ENCODE results near the gene LHFPL6. TPM values are rescaled to one million over a fixed set of nuclear protein-coding genes. Genes with fewer than 3 reads are reported as not detected.

The LHFPL6 gene
- total and polyA plus RNA-seq, 8 donors: 1.8 to 13.4 (median 7.1) TPM

GRCh38 chr13:39483326-39483725 is 119.7 kb downstream of the LHFPL6 start:
- no peak for ATAC-seq
- no peak overlapping the region for H3K4me3 ChIP-seq

DNA sequence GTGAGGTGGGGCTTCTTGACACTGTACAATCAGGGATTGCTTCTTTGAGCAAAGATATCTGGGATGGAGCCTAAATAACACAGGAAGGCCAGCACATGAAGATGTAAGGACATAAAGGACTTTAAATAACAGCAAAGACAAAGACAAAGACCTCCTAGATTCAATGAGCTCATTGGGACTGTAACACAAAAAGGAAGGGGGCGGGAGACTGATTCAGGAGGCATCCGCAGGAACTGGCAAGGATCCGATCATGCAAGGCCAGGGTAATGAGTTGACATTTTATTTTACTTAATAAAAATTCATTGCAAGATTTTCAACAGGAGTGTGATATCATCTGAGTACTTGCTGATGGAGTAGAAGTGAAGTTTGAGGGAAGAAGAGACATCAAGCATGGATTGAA is 121.5 kb downstream of the LHFPL6 start:
- no peak overlapping the region for H3K4me3 ChIP-seq
- intact Hi-C loops (cut with DNase I): no loop called here
- DNase-seq (no peak), ATAC-seq (no peak), FAIRE-seq (no peak)
- no peaks in the 10 kb centered on the region for H3K9me3 ChIP-seq
- H3K36me3 ChIP-seq: no peaks in the 10 kb centered on the region
- H3K27ac ChIP-seq: no peak overlapping the region
- H3K27me3 ChIP-seq: no peaks in the 10 kb centered on the region
- WGBS, 2 donors: 80 to 81% methylated on average over 3 of the region's 3 CpGs
- H3K4me1 ChIP-seq: no peaks in the 10 kb centered on the region
- TF ChIP-seq CTCF (IDR thresholded peaks at IDR 0.05): no peak

More at GRCh38 chr13:39483326-39483725, 119.7 kb downstream of the LHFPL6 start:
- intact Hi-C loops (cut with DNase I): no loop called here
- TF ChIP-seq CTCF (IDR thresholded peaks at IDR 0.05): no peak
- Histone ChIP-seq H3K27ac (no peak overlapping the region), H3K4me1 (no peaks in the 10 kb centered on the region), H3K36me3 (no peaks in the 10 kb centered on the region), H3K9me3 (no peaks in the 10 kb centered on the region), H3K27me3 (no peaks in the 10 kb centered on the region)
- DNase-seq: no peak
- no peak for FAIRE-seq

DNA sequence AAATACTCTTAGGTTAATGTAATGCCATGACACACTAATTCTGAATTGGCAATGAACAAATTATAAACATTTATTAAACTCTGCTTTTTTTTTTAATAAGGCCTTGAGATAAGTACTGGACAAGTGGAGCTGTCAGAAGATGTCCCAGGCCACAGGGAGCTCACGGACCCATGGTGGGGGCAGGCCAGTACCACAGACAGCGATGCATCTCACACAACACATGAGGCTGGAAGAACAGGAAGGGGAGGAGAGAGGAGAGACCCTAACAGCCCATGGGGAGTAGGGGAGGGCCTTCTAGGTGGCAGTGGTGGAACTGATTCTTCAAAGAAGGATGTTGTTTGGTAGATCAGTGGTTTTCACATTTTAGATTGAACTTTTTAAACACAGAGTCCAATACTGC is 128.4 kb downstream of the LHFPL6 start:
- H3K4me3 ChIP-seq: no peak overlapping the region
- no peaks in the 10 kb centered on the region for H3K4me1 ChIP-seq
- 84 to 87% methylated on average over 2 of the region's 2 CpGs for WGBS, 2 donors
- no peak for DNase-seq
- no peaks in the 10 kb centered on the region for H3K36me3 ChIP-seq
- no peaks in the 10 kb centered on the region for H3K27me3 ChIP-seq
- intact Hi-C loops (cut with DNase I): no loop called here
- no peak for FAIRE-seq
- no peaks in the 10 kb centered on the region for H3K9me3 ChIP-seq
- no peak overlapping the region for H3K27ac ChIP-seq
- ATAC-seq: no peak
- TF ChIP-seq CTCF (IDR thresholded peaks at IDR 0.05): no peak

DNA sequence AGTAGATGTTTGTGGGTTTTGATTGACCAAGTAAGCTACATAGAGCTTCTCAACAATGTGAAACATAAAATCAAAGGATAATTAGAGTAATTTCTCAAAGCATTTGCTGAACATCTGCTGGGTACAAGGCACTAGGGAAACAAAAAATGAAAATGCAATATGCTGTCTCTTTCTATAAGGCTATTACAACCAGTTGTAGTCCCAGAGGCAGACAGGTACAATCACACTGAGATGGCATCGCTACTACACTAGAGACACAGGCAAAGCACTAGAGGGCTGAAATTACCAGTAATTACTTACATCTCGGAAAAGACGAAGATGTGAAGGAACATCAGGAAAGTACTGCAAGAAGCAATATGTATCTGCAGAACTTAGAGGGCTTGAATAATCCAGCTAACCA is 133.3 kb downstream of the LHFPL6 start:
- WGBS, 2 donors: 83 to 92% methylated on average over 3 of the region's 3 CpGs
- Histone ChIP-seq H3K4me3 (no peak overlapping the region), H3K9me3 (no peaks in the 10 kb centered on the region), H3K36me3 (no peaks in the 10 kb centered on the region), H3K27ac (no peak overlapping the region), H3K27me3 (peaks cover 0 to 3% (median 0%) of the 10 kb centered on the region in 4 donors), H3K4me1 (no peaks in the 10 kb centered on the region)
- no peak for FAIRE-seq
- ATAC-seq: no peak
- intact Hi-C loops (cut with DNase I): no loop called here
- no peak for DNase-seq
- no peak for TF ChIP-seq CTCF (IDR thresholded peaks at IDR 0.05)

- Histone ChIP-seq H3K27ac (no peak overlapping the region), H3K4me3 (no peak overlapping the region), H3K4me1 (no peaks in the 10 kb centered on the region), H3K9me3 (no peaks in the 10 kb centered on the region), H3K36me3 (no peaks in the 10 kb centered on the region), H3K27me3 (peaks cover 0 to 3% (median 0%) of the 10 kb centered on the region in 4 donors)
- no peak for FAIRE-seq
- intact Hi-C loops (cut with DNase I): no loop called here
- TF ChIP-seq CTCF (IDR thresholded peaks at IDR 0.05): no peak
- no peak for ATAC-seq
- DNase-seq: no peak
Observed at GRCh38 chr13:39468306-39468705, 134.7 kb downstream of the LHFPL6 start.
